ENCODE results near the gene TMEM33.
"Not testable (repeated sequence)": the region's sequence is repeated elsewhere in the genome, so short reads cannot be mapped to it uniquely, and the experiment has no call there.

TMEM33 gene, protein sequence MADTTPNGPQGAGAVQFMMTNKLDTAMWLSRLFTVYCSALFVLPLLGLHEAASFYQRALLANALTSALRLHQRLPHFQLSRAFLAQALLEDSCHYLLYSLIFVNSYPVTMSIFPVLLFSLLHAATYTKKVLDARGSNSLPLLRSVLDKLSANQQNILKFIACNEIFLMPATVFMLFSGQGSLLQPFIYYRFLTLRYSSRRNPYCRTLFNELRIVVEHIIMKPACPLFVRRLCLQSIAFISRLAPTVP

DNA sequence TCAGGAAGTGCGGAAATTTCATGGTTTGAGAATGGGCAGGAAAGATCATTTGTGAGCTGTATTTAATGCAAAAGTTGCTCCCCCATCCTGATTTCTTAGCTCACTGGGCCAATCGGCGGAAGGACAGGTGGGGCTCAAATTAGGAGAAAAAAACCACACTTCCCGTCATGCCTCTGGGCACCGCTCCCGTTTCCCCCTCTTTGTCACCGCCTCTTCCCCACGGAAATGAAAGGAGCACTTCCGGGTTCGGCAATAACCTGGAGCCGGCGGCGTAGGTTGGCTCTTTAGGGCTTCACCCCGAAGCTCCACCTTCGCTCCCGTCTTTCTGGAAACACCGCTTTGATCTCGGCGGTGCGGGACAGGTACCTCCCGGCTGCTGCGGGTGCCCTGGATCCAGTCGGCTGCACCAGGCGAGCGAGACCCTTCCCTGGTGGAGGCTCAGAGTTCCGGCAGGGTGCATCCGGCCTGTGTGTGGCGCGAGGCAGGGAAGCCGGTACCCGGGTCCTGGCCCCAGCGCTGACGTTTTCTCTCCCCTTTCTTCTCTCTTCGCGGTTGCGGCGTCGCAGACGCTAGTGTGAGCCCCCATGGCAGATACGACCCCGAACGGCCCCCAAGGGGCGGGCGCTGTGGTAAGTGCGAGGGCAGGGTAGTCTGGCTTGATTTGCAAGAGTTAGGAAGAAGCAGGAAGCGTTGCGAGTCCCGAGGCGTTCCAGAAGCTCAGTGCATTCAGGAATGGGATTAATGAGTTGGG lies at the start of gene TMEM33:
Gene TMEM33, plus strand, starts transcription at position 529 of the 751 bp plus-strand sequence. Its CDS starts 56 bp downstream, at position 585.
- peak; percentile 89 for DNase-seq (ENCODE audit: low spot score)

DNA sequence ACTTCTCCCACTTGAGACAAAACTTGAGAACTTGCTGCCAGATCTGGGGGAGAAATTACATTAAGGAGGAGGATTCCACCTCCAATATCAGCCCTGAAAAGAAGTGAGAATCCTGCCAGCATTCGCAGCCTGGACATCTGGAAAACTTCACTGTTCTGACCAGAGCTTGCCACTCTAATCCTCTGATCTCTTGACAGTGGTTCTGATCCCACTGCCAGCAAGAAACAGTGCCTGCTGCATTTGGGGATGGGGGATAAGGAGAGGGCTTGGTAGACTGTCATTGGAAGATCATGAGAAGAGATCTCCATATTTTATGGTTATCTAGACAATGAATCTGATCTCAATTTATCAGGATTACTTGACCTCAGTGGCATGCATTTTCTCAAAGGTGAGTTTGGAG lies 49.8 kb upstream of the TMEM33 start:
- no peak for DNase-seq (ENCODE audit: low spot score)

DNA sequence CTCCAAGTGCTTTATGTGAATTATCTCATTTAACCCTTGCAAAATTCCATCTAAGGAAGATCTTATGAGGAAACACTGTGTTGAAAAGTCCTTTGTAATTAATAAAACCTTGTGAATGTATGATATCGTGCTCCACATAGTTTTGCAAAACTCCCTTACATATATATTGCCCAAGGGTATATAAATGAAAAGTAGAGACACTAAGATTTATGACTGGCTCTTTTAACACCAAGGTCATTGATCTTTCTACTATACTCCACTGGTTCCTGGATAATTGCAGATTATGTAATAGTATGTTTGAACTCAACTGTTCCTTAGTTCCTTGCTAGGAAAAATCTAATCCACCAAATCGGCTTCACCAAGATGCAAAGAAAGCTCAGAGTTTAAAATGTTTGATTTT lies 48.0 kb upstream of the TMEM33 start:
- DNase-seq (ENCODE audit: low spot score) = no peak

DNA sequence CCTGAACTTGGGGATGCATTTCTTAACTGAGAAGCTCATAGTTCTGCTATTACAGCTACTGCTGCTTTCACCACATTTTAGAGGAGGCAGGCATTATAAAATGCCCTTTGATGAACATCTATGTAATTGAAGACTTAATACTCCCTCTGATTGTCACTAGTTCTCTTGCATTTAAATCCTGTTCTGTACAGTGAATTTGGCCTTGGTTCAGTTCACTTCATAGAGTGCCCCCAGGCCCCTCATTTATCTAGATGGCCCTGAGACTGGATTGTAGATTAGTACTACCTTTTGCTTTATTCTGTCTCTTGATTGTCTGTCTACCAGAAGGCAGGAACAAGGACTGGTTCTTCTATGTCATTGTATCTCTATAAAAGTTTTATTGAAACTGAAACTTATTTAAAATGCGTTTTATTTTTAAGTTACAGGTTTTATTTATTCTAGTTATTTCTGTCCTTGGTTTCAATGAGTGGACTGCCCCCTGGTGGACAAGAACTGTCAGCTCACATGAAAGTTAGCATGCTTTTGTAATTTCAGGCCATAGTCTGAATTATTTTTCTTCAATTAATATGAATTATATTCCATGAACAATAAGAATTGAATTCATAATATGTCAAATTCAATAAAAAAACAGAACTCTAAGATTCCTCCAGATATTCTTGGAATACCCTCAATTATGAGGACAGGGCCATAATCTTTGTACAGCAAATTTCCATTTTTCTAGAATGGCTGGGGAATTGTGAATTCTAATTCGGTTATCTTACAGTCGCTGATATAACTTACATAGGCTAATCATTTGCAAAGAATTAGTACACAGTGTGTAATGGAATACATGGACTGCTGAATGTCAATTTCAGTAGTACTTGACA lies 47.2 kb upstream of the TMEM33 start:
- DNase-seq (ENCODE audit: low spot score) = peak; percentile 49

DNA sequence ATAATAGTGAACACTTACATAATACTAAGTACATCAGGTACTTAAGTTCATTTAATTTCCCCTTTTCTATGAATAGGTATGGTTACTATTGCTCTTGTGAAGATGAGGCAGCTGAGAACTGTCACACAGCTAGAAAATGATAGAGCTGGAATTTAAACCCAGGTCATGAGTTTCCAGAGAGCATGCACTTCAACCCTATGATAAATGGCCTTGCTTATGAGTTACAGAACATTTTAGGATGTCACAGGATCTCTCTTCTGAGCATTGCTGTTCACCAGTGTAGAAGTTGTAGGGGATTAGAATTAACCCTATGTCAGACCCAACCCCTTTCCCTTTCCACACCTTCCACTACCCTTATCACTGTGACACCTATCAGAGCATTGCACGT lies 46.5 kb upstream of the TMEM33 start:
- DNase-seq (ENCODE audit: low spot score) = no peak

DNA sequence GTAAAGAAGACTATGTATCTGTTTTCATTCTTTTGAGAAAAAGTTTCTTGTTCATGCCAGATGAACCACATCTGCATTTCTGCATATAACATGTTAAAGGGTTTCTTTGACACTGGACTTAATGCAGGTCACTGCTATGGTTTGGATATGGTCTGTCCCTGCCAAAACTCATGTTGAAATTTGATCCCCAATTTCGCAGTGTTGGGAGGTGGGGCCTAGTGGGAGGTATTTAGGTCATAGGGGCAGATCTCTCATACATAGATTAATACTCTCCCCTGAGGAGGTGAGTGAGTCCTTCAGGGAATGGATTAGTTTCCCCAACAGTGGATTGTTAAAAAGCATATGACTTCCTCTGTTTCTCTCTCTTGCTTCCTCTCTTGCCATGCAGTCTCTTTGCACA lies 45.9 kb upstream of the TMEM33 start:
- no peak for DNase-seq (ENCODE audit: low spot score)

DNA sequence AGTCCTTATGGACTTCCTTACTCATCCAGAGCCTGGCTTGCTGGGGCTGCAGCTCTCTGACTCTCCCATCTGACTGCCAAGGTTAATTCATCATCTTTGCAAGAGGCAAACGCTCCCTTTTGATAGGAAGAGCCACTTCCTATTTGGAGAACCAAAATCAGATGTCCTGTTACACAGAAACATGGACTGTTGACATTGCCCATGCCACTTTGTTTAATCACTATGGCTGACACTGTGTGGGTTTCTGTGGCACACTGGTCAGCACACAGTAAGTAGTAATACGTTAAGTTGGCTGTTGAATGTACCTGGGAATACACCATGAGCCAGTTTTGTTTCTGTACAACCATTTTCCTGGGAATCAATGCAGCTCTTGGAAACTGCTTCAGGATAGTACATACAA lies 45.1 kb upstream of the TMEM33 start:
- no peak for DNase-seq (ENCODE audit: low spot score)

DNA sequence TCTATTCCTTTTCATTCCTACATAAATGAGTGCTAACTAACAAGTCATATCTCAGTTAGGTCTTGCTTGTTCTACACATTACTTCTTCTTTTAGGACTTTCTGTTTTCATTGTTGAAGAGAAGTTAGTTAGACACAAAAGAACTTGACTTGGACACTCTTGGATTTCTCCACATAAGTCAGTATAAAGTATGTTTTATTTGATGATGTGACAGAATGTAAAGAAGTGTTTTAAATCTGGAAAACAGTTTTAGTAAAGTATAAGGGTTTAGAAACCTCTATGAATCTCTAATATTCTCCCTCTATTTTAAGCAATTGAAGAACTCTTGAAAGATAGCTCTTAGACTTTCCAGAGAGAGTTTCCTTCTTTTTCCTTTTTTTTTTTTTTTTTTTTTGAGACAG lies 38.6 kb upstream of the TMEM33 start:
- DNase-seq (ENCODE audit: low spot score) = no peak

DNA sequence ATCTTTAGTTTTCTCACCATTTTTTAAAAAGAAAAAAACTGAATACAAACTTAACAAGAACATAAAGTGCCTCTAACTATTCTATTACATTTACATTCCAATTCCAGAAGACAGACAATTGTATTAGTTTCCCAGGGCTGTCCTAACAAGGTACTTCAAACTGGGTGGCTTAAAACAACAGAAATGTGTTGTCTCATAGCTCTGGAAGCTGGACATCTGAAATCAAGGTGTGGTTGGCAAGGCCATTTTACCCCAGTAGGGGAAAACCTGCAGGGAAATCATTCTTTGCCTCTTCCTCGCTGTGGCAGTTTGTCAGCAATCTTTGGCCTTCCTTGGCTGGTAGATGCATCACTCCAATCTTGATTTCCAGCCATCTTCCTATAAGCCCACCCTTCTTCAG lies 37.5 kb upstream of the TMEM33 start:
- DNase-seq (ENCODE audit: low spot score) = no peak

DNA sequence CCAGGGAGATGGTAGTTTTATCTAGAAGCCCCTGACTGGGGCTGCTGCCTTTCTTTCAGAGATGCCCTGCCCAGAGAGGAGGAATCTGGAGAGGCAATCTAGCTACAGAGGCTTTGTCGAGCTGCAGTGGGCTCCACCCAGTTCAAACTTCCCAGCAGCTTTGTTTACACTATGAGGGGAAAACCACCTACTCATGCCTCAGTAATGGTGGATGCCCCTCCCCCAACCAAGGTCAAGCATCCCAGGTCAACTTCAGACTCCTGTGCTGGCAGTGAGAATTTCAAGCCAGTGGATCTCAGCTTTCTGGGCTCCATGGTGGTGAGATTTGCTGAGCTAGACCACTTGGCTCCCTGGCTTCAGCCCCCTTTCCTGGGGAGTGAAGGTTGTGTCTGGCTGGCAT lies 26.1 kb upstream of the TMEM33 start:
- DNase-seq (ENCODE audit: low spot score) = not testable (repeated sequence)

DNA sequence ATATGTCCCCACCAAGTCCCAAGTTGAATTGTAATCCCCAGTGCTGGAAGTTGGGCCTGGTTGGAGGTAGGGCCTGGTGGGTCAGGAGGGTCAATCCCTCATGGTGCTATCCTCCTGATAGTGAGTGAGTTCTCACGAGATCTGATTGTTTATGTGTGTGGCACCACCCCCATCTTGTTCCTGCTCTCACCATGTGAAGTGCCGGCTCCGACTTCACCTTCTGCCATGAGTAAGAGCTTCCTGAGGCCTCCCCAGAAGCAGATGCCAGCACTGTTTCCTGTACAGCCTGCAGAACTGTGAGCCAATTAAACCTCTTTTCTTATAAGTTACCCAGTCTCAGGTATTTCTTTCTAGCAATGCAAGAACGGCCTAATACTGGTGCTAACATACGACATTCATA lies 22.7 kb upstream of the TMEM33 start:
- DNase-seq (ENCODE audit: low spot score) = no peak

DNA sequence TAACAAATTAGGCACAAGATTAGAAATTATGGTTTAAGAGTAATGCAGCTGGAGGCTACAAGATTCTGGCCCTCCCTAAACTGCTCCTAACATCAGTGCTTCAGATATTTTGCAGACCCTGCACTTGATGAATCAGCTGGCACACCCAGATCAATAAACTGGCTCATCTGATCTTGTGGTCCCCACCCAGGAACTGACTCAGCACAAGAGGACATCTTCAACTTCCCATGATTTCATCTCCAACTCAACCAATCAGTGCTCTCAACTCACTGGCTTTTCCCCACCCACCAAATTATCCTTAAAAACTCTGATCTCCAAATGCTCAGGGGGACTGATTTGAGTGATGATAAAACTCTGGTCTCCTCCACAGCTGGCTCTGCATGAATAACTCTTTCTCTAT lies 21.7 kb upstream of the TMEM33 start:
- DNase-seq (ENCODE audit: low spot score) = no peak

DNA sequence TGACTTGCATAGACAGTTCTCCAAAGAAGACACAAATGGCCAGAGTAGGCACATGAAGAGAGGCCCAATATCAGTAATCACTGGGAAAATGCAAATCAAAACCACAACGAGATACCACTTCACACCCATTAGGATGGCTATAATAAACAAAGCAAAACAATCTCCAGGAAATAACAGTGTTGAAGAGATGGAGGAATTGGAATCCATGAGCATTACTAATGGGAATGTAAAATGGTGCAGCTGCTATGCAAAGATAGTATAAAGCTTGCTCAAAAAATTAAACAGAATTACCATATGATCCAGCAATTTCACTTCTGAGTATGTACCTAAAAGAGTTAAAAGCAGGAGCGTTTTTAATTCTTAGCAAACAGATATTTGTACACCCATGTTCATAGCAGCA lies 17.0 kb upstream of the TMEM33 start:
- no peak for DNase-seq (ENCODE audit: low spot score)

DNA sequence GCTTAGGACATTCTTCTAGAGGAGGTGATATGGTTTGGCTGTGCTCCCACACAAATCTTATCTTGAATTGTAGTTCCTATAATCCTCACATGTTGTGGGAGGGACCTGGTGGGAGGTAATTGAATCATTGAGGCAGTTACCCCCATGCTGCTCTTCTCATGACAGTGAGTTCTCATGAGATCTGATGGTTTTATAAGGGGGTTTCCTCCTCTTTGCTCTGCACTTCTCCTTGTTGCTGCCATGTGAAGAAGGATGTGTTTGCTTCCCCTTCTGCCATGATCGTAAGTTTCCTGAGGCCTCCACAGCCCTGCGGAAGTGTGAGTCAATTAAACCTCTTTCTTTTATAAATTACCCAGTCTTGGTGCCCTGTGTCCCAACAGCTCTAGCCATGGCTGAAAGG lies 14.8 kb upstream of the TMEM33 start:
- DNase-seq (ENCODE audit: low spot score) = not testable (repeated sequence)

DNA sequence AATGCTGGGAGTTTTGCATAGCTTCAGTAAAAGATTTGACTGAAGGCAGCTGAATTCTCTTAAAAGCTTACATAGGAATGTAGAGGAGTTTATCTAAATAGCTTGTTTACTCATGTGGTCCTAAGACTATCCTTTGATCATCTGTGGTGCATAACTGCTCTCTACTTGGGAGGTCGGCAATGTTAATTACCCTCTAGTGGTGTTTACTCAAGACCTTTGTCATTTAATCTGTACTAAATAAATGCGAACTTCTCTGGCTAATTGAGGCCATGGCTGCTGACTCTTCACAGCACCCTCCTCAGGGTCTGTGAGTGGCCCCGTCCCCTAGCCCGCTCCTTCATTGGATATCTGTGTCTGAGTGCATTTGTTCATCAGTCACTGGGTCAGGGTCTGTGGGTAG lies 13.8 kb upstream of the TMEM33 start:
- no peak for DNase-seq (ENCODE audit: low spot score)

DNA sequence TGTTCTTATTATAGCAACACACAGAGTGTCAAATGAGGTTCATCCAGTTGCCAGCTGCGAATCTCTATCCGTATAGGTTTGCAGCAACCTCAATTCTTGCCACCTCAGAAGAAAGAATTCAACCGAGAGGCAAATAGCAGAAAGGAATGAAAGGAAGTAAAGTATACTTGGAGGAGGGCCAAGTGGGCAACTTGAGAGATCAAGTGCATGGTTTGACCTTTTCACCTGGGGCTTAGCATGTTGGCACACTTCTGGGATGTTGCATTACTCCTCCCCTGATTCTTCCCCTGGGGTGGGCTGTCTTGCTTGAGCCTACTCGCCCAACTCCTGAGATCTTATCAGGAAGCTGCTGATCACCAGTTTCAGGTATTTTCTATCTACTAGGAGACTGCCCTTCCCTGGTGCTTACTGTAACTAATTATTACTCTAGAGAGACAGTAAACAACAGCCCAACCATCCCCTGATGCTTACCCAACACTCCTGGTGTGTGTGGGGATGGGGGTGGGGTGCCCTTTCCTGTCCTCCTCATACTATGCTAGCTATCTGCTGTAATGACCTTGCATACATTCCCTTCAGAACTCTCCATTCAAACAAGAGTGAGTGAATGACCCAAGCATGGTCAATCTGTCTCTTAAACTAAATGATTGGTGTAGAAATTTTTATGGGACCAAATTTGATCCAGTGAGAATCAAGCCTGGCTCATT lies 7.3 kb upstream of the TMEM33 start:
- DNase-seq (ENCODE audit: low spot score) = no peak

DNA sequence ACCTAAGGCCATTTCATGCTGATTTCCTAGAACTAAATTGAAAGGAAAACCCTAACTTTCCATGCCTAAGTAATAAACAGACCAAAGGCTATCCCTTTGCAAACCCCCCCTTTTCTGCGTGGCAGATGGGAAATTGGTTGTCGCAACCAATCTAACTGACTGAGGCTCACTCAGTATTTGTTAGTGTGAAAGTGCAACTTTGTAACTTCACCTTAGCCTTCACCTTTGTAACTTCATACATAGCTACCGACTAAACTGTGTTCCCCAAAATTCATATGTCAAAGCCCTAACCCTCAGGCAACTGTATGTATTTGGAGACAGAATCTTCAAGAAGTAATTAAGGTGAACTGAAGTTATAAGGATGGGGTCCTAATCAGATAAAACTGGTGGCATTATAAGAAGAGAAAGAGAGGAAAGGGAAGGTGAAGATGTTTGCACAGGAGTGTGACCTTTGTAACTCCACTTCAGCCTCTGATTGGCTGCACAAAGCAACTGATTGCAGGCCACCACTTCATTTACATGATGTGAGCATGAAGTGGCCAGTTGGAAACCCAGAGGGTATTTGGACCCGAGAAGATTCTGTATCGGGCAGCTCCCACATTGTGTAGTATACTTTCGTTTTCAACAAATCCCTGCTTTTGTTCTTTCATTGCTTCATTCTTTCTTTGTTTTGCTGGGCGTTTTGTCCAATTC lies 4.9 kb upstream of the TMEM33 start:
- DNase-seq (ENCODE audit: low spot score) = no peak

DNA sequence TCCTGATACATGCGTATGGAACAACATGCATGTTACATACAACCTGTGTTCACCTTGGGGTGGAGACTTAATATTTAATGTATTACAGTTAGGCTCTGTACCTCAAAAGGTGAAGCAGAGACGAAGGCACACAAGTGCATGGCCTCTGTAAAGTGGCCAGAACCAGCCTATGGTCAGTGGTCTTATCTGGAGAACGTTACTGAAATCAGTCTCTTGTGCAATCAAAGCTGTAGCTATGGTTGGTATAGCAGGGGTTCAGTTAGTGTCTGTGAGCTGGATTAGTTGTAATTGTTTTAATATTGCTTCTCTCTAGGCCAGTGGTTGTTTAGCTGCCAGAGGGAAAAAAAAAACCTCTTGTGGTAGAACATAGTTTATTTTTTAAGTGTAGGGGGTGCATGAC lies 2.2 kb upstream of the TMEM33 start:
- DNase-seq (ENCODE audit: low spot score) = no peak

DNA sequence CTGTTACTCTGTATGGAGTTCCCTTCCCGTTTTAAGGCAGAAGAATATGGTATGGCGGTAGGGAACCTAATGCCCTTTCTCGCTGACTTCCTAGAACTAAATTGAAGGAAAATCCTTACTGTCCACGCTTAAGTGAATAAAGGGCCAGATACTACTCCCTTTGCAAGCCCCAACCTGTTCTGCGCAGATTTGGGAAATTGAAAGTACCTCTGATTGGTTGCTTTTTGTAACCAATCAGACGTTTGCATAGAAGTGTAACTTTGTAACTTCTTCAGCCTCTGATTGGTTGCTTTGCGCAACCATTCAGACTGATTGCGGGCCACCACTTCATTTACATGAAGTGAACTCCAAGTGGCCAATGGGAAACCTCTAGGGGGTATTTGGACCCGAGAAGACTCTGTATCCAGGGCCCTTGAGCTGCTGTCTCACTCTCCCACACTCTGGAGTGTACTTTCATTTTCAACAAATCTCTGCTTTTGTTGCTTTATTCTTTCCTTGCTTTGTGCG lies 1.2 kb upstream of the TMEM33 start:
- DNase-seq (ENCODE audit: low spot score) = no peak

DNA sequence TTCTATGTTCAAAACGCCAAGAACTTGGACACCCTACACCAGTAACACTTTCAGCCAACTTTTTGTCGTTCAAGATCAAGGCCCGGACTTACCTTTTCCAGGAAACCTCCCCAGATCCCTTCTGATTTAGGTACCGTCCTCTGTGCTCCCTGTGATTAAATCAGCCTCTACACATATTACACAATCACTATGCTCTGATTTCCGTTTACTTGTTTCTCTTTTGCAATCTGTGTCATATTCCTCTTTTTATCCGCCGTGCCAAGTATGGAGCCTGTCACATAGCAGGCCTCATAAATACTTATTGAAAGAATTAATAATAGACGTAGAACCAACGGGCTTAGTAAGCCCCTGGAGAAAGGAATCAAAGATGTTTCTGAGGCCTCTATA lies 722 bp upstream of the TMEM33 start:
- no peak for DNase-seq (ENCODE audit: low spot score)

DNA sequence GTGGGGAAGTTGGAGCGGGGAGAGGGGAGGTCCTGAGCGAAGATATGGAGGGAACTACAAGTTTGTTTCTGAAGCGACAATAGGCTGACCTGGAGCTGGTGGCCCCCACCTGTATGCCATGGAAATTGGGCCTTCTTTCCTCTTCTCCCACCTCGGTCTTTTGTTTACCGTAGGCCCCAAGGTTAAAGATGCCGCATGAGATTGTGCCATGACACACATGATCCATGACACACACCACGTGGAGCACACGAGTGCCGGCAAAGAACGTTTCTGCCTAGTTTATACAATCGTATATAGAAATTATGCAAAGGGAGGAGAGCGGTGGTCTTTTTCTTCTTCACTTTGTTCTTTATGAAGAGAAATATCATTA lies 408 bp downstream of the TMEM33 start:
- DNase-seq (ENCODE audit: low spot score) = peak; percentile 15
